Naive thymus-derived CD4-positive, alpha-beta T cell (primary cell): ENCODE data around the gene CEBPE. TPM values are rescaled to one million over a fixed set of nuclear protein-coding genes. Genes with fewer than 3 reads are reported as not detected.

ENCODE experiments used
- ATAC-seq: fragments of 150-1000 bp; cut with Tn5 transposase; 2 replicates; pipeline ENCODE4 v1.10.0; 2021; ENCODE audit warnings: mild to moderate bottlenecking, moderate library complexity
- CTCF ChIA-PET: fragments of 350-600 bp; sonication (Branson Sonifier 250); formaldehyde crosslinking; loops from one replicate; lab custom pipeline; 2021; ENCODE audit warnings: antibody characterized with exemption; lab: Charles Lee
- POLR2A ChIA-PET: fragments of 350-600 bp; sonication (Branson Sonifier 250); formaldehyde crosslinking; loops from one replicate; lab custom pipeline; 2021; ENCODE audit warnings: antibody characterized with exemption, inconsistent platforms; lab: Charles Lee
- DNase-seq, 9 donors: peaks; one replicate each; pipeline versions ENCODE4 v3.0.0 to v3.0.0-alpha.2; 2020 to 2022; ENCODE audit warnings: mixed read lengths in 1 of 9
- H3K27ac ChIP-seq: one replicate; pipeline ENCODE4 v1.7.0; 2013; ENCODE audit warnings: mild to moderate bottlenecking, low read depth, low read length, moderate library complexity
- H3K27me3 ChIP-seq, 2 donors: one replicate each; pipeline ENCODE4 v1.7.0; 2013; ENCODE audit warnings: low read length in 2 of 2, mild to moderate bottlenecking in 2 of 2, moderate library complexity in 2 of 2; ENCODE audit not compliant: control insufficient read depth in 2 of 2, insufficient read depth in 2 of 2
- H3K36me3 ChIP-seq, 3 experiments: 1 replicate in 2 of 3; 2 replicates in 1 of 3; pipeline ENCODE4 v1.7.0; 2013; ENCODE audit warnings: low read length in 3 of 3, mild to moderate bottlenecking in 3 of 3, moderate library complexity in 1 of 3; ENCODE audit not compliant: insufficient read depth in 3 of 3, control insufficient read depth in 2 of 3
- H3K4me1 ChIP-seq, 2 donors: one replicate each; pipeline ENCODE4 v1.7.0; 2013; ENCODE audit warnings: low read length in 2 of 2, mild to moderate bottlenecking in 2 of 2, moderate library complexity in 1 of 2; ENCODE audit not compliant: control insufficient read depth in 2 of 2, insufficient read depth in 2 of 2
- H3K4me3 ChIP-seq: 2 replicates; pipeline ENCODE4 v1.7.0; 2013; ENCODE audit warnings: mild to moderate bottlenecking, low read length
- H3K9me3 ChIP-seq, 3 experiments: 1 replicate in 2 of 3; 2 replicates in 1 of 3; pipeline ENCODE4 v1.7.0; 2013; ENCODE audit warnings: low read length in 3 of 3; ENCODE audit not compliant: control insufficient read depth in 2 of 3
- H3K27ac Mint-ChIP-seq, 9 donors: one replicate each; pipeline ENCODE4 v1.8.0; 2020 to 2022; ENCODE audit warnings: mixed read lengths in 9 of 9, mild to moderate bottlenecking in 8 of 9, moderate library complexity in 5 of 9, inconsistent platforms in 2 of 9
- H3K27me3 Mint-ChIP-seq, 5 donors: one replicate each; pipeline ENCODE4 v1.8.0; 2021 to 2022; ENCODE audit warnings: mixed read lengths in 5 of 5, mild to moderate bottlenecking in 1 of 5
- H3K36me3 Mint-ChIP-seq, 5 donors: one replicate each; pipeline ENCODE4 v1.8.0; 2020 to 2022; ENCODE audit warnings: mixed read lengths in 5 of 5, mild to moderate bottlenecking in 3 of 5, inconsistent platforms in 1 of 5
- H3K4me1 Mint-ChIP-seq, 7 donors: one replicate each; pipeline ENCODE4 v1.8.0; 2020 to 2022; ENCODE audit warnings: mixed read lengths in 7 of 7, mild to moderate bottlenecking in 3 of 7, inconsistent platforms in 1 of 7
- H3K4me3 Mint-ChIP-seq, 10 donors: one replicate each; pipeline ENCODE4 v1.8.0; 2020 to 2022; ENCODE audit warnings: mild to moderate bottlenecking in 10 of 10, mixed read lengths in 10 of 10, moderate library complexity in 6 of 10, inconsistent platforms in 2 of 10
- H3K9me3 Mint-ChIP-seq, 11 donors: one replicate each; pipeline ENCODE4 v1.8.0; 2020 to 2022; ENCODE audit warnings: mixed read lengths in 11 of 11, mild to moderate bottlenecking in 4 of 11, inconsistent platforms in 1 of 11, moderate library complexity in 1 of 11
- intact Hi-C, 2 donors: fragments of 100-400 bp; cut with micrococcal nuclease; formaldehyde crosslinking; loops; one replicate each; pipeline ENCODE4 v1.15.1; 2023
- polyA plus RNA-seq, 2 donors: library from polyadenylated mRNA; unstranded; fragments of 300-500 nt; fragmentation: Illumina TruSeq; gene quantifications; one replicate each; pipeline ENCODE4 v1.2.3, GENCODE V29; 2021
- total RNA-seq, 6 experiments: library from RNA in 5 of 6; stranded (reverse) in 5 of 6; gene quantifications; 1 replicate in 5 of 6; 2 replicates in 1 of 6; pipeline ENCODE4 v1.2.3 and lab custom pipeline; 2021 to 2026

CEBPE gene
- total and polyA plus RNA-seq, 7 experiments from 2014 or later: 0.19 to 1.7 (median 0.65) TPM

DNA sequence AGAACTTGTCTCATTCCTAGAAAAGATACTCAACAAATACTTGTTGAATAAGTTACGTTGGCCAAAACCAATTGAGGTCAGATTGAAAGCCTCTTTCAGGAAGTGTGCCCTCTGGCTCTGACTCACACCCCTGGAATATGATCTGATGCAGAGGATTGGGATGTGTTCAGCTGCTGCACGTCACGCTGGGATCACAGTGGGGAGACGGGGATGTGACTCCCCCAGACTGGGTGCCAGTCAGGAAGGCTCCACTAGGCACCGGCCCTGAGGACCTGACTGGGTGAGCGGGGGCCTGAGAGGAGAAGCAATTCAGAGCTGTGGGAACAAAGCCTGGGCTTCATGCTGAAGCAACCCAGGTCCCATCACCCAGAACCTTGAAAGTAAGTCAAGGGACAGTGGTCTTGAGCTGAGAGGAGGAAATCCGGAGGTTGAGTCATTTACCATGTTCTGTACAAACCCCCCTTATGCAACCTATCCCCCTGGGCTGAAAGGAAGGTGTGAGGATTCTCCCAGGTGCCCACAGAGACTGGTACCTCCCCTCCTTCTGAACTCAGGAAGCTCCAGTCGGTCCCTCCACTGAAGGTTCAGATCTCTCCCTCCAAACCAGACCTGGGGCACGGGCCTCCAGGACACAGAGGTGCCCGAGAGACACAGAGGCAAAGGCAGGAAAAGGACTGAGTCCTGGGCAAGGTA, 3.9 kb downstream of the CEBPE start:
- Mint-ChIP-seq H3K27me3 (peaks cover 0 to 7% (median 0%) of the 10 kb centered on the region in 5 donors), H3K36me3 (no peaks in the 10 kb centered on the region), H3K4me1 (peaks cover 20 to 57% (median 35%) of the 10 kb centered on the region in 7 donors), H3K4me3 (no peak overlapping the region), H3K27ac (peak overlapping the region in 6 of 9 donors; percentile 8 to 94 (median 55)), H3K9me3 (no peaks in the 10 kb centered on the region)
- Histone ChIP-seq H3K27ac (no peak overlapping the region), H3K4me3 (no peak overlapping the region), H3K9me3 (no peaks in the 10 kb centered on the region), H3K4me1 (peaks cover 9 to 26% of the 10 kb centered on the region in 2 donors), H3K36me3 (no peaks in the 10 kb centered on the region), H3K27me3 (no peaks in the 10 kb centered on the region)
- no peak for ATAC-seq
- intact Hi-C loops: no loop called here
- POLR2A ChIA-PET: no interaction called here
- no peak for DNase-seq
- CTCF ChIA-PET: no interaction called here

DNA sequence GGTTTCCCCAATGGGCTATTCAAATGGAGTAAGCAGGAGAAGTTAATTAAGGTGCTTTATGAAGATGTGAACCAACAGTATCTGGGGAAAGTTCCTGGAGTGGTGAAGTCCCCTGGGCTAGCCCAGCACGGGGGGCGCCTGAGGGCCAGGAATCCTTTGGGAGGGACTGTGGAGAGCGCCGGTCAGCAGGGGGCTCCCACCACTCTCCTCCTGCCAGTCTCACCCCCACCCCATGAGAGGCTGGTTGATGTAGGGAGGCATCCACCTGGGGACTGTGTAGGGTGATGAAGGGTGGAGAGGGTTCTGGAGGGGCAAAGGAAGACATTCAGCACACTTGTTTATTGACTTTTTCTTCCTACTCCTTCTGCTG, 4.4 kb downstream of the CEBPE start:
- peak overlapping the region in 7 of 9 donors; percentile 8 to 74 (median 38) for H3K27ac Mint-ChIP-seq
- Histone ChIP-seq H3K27me3 (no peaks in the 10 kb centered on the region), H3K9me3 (no peaks in the 10 kb centered on the region), H3K4me1 (peaks cover 5 to 21% of the 10 kb centered on the region in 2 donors), H3K36me3 (no peaks in the 10 kb centered on the region), H3K4me3 (no peak overlapping the region), H3K27ac (no peak overlapping the region)
- intact Hi-C loops: no loop called here
- ATAC-seq (no peak), DNase-seq (no peak)
- no peaks in the 10 kb centered on the region for H3K9me3 Mint-ChIP-seq
- no peaks in the 10 kb centered on the region for H3K36me3 Mint-ChIP-seq
- H3K27me3 Mint-ChIP-seq: peaks cover 0 to 7% (median 0%) of the 10 kb centered on the region in 5 donors
- H3K4me3 Mint-ChIP-seq: no peak overlapping the region
- CTCF ChIA-PET: no interaction called here
- H3K4me1 Mint-ChIP-seq: peaks cover 15 to 52% (median 29%) of the 10 kb centered on the region in 7 donors
- POLR2A ChIA-PET: no interaction called here

DNA sequence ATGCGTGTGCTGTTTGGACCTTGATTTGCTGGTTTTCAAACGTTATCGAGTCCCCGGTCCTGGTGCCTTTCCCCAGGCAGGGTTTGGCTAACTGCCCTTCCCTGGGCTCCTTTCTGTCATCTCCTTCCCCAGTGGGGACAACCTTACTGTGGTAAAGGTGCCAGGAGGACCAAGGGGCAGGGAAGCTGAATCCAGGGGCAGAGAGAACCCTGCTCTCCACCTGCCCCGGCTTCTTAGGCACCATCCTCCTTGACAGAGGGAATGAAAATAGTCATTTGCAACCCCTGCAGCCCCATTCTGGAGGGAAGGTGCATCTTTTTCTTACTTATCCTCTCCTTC, 5.0 kb downstream of the CEBPE start:
- ChIA-PET POLR2A (no interaction called here), CTCF (interaction anchor here (0.7 kb wide), 1 partner anchor 45 kb away, joined by 3 read pairs; no protein-coding TSS in a partner anchor)
- peak overlapping the region in 5 of 9 donors; percentile 8 to 68 (median 30) for H3K27ac Mint-ChIP-seq
- peaks cover 0 to 16% of the 10 kb centered on the region in 2 donors for H3K4me1 ChIP-seq
- H3K27ac ChIP-seq: no peak overlapping the region
- peaks cover 0 to 9% (median 0%) of the 10 kb centered on the region in 5 donors for H3K27me3 Mint-ChIP-seq
- intact Hi-C loops: no loop called here
- ATAC-seq: no peak
- no peak overlapping the region for H3K4me3 Mint-ChIP-seq
- no peak overlapping the region for H3K4me3 ChIP-seq
- no peaks in the 10 kb centered on the region for H3K36me3 ChIP-seq
- no peaks in the 10 kb centered on the region for H3K36me3 Mint-ChIP-seq
- H3K4me1 Mint-ChIP-seq: peaks cover 9 to 46% (median 24%) of the 10 kb centered on the region in 7 donors
- DNase-seq: no peak
- H3K9me3 Mint-ChIP-seq: no peaks in the 10 kb centered on the region
- no peaks in the 10 kb centered on the region for H3K27me3 ChIP-seq
- no peaks in the 10 kb centered on the region for H3K9me3 ChIP-seq

DNA sequence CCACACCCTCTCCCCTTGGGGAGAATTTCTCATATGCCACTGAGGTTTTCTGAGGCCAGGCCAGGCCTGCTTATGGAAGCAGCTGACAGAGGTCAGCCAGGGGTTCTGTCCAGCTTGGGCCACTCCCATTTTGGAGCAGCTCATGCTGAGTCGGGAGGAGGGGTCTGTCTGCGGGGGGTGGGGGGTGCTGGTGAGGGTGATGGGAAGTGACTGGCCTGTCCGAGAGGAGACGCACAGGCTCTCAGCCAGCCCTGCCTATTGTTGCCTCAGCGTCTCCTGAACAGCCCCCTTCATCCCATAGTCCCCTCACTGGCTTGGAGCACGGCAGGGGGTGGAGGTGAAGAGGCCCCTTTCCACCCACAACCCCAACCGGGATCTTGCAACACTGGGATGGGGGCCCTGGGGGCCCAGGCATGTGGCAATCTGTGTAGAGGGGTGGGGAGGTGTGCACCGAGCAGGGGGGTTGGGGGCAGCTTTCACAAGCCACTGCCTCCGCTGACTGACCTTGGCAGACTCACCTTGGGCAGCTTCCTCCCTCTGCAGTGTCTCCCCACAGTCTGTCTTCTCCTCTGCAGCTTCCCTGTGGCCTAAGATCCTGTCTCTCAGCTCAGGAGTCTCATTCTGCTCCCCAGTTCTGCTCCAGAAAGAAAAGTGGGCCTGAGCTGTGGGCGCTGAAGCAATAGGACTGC, 5.5 kb downstream of the CEBPE start:
- peaks cover 0 to 10% of the 10 kb centered on the region in 2 donors for H3K4me1 ChIP-seq
- Mint-ChIP-seq H3K4me3 (no peak overlapping the region), H3K4me1 (peaks cover 8 to 41% (median 18%) of the 10 kb centered on the region in 7 donors), H3K27ac (no peak overlapping the region), H3K27me3 (peaks cover 0 to 9% (median 0%) of the 10 kb centered on the region in 5 donors), H3K36me3 (no peaks in the 10 kb centered on the region), H3K9me3 (no peaks in the 10 kb centered on the region)
- no peak overlapping the region for H3K27ac ChIP-seq
- POLR2A ChIA-PET: interaction anchor here (1.7 kb wide), 1 partner anchor 18 kb away, joined by 9 read pairs; the partner anchor contains the start of genes ACIN1 and C14orf119
- intact Hi-C loops: no loop called here
- ATAC-seq: no peak
- CTCF ChIA-PET: interaction anchor here (0.7 kb wide), 1 partner anchor 45 kb away, joined by 3 read pairs; no protein-coding TSS in a partner anchor
- DNase-seq: no peak
- no peaks in the 10 kb centered on the region for H3K36me3 ChIP-seq
- no peaks in the 10 kb centered on the region for H3K27me3 ChIP-seq
- H3K9me3 ChIP-seq: no peaks in the 10 kb centered on the region
- no peak overlapping the region for H3K4me3 ChIP-seq

DNA sequence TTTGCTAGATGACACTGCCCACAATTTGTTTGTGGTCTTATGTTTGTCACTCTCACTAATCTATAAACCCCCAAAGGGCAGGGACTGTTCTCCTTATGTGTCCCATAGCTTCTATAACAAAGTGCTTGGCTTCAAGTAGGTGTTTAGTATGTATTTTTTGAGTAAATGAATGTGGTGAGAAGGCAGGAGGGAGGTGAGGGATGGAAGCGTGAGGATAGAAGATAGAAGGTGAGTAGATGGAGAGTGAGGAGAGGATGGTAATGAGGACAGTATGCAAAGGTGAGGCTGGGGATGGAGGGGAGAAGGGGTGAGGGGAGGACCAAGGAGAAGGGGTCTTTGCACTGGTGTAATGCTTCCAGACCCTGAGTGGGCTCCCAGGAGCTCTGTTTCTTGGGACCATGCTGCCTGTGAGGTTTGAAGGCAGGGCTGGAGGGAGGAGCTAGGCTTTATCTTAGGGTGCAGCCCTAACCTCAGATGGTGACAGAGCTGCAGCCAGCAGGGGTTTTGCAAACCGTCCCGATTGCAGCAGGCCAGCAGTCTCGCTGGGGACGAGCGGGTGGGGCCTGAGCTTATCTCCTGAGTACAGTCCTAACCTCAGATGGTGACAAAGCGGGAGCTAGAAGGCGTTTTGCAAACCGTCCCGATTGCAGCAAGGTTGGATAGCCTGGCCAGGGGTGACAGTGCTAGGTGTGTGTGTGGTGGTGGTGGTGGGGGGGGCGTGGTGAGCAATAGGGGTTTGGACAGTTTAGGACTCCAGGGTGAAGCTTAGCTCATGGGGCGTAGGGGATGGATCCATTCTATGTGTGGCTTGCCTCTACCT, 6.5 kb downstream of the CEBPE start:
- DNase-seq (no peak), ATAC-seq (peak; percentile 80)
- intact Hi-C loops: no loop called here
- Histone ChIP-seq H3K4me1 (peaks cover 0 to under 1% of the 10 kb centered on the region in 2 donors), H3K9me3 (no peaks in the 10 kb centered on the region), H3K36me3 (no peaks in the 10 kb centered on the region), H3K27ac (no peak overlapping the region), H3K4me3 (no peak overlapping the region), H3K27me3 (no peaks in the 10 kb centered on the region)
- Mint-ChIP-seq H3K36me3 (no peaks in the 10 kb centered on the region), H3K9me3 (no peaks in the 10 kb centered on the region), H3K27me3 (peaks cover 0 to 9% (median 0%) of the 10 kb centered on the region in 5 donors), H3K4me3 (no peak overlapping the region), H3K27ac (no peak overlapping the region), H3K4me1 (peaks cover 3 to 31% (median 11%) of the 10 kb centered on the region in 7 donors)
- POLR2A ChIA-PET: interaction anchor here (0.7 to 1.7 kb wide), 2 partner anchors 17 to 128 kb away, joined by 3 to 9 read pairs; partner anchors contain the start of genes ACIN1 and C14orf119
- CTCF ChIA-PET: interaction anchor here (1.1 to 3.4 kb wide), 2 partner anchors 7 to 35 kb away, joined by 4 to 11 read pairs; no protein-coding TSS in a partner anchor
